NB4 (cell line): ENCODE measurements around the gene RNF214.

Source experiments
- CTCF ChIP-seq: IDR thresholded peaks from one replicate; pipeline ENCODE4 v1.5.1; 2012; ENCODE audit warnings: low read depth, low read length
- MYC ChIP-seq: IDR thresholded peaks from 2 replicates; pipeline ENCODE4 v1.6.1; 2011; ENCODE audit warnings: low read depth, low read length

- TF ChIP-seq MYC = no peak
- no peak for TF ChIP-seq CTCF
Observed at GRCh38 chr11:117328375-117329010, 96.0 kb downstream of the RNF214 start.
